Neuronal stem cell (in vitro differentiated cells): ENCODE data around the gene OR2T33. TPM values are rescaled to one million over a fixed set of nuclear protein-coding genes. Genes with fewer than 3 reads are reported as not detected.
"Not testable (repeated sequence)": the region's sequence is repeated elsewhere in the genome, so short reads cannot be mapped to it uniquely, and the experiment has no call there.

Source experiments
- DNase-seq: peaks from one replicate; pipeline ENCODE4 v3.0.0-alpha.2; 2013; ENCODE audit warnings: low spot score
- H2AFZ ChIP-seq: one replicate; pipeline ENCODE4 v1.6.1; 2013; ENCODE audit warnings: mild to moderate bottlenecking, low read length, inconsistent platforms
- H2AK5ac ChIP-seq: 2 replicates; pipeline ENCODE4 v1.6.1; 2013; ENCODE audit warnings: low read depth, mild to moderate bottlenecking, inconsistent platforms, low read length, moderate library complexity, mixed read lengths
- H2BK120ac ChIP-seq: 2 replicates; pipeline ENCODE4 v1.6.1; 2013; ENCODE audit warnings: low read depth, mild to moderate bottlenecking, inconsistent platforms, low read length, moderate library complexity, mixed read lengths
- H2BK12ac ChIP-seq: one replicate; pipeline ENCODE4 v1.6.1; 2013; ENCODE audit warnings: low read length, inconsistent platforms
- H2BK15ac ChIP-seq: 2 replicates; pipeline ENCODE4 v1.6.1; 2013; ENCODE audit warnings: mild to moderate bottlenecking, low read length, inconsistent platforms, mixed read lengths
- H2BK5ac ChIP-seq: one replicate; pipeline ENCODE4 v1.6.1; 2013; ENCODE audit warnings: inconsistent platforms, mild to moderate bottlenecking, low read length, moderate library complexity
- H3K14ac ChIP-seq: one replicate; pipeline ENCODE4 v1.6.1; 2013; ENCODE audit warnings: low read length, inconsistent platforms
- H3K18ac ChIP-seq: 2 replicates; pipeline ENCODE4 v1.6.1; 2013; ENCODE audit warnings: low read length, inconsistent platforms
- H3K23ac ChIP-seq: 2 replicates; pipeline ENCODE4 v1.6.1; 2013; ENCODE audit warnings: low read depth, mild to moderate bottlenecking, mixed read lengths, low read length, inconsistent platforms; ENCODE audit not compliant: poor library complexity
- H3K27ac ChIP-seq: replicated peaks from 3 replicates; pipeline ENCODE4 v1.5.1; 2013; ENCODE audit warnings: low read length, inconsistent platforms
- H3K27me3 ChIP-seq, 3 experiments: 2 replicates each; pipeline ENCODE4 v1.6.1; 2013; ENCODE audit warnings: low read length in 3 of 3, mild to moderate bottlenecking in 2 of 3, inconsistent platforms in 1 of 3, low read depth in 1 of 3, mixed read lengths in 1 of 3, moderate library complexity in 1 of 3; ENCODE audit not compliant: control insufficient read depth in 3 of 3, insufficient read depth in 3 of 3
- H3K36me3 ChIP-seq, 2 donors: replicated peaks in 1 of 2; 2 replicates each; pipeline ENCODE4 v1.6.1; 2013; ENCODE audit warnings: low read length in 2 of 2; ENCODE audit not compliant: control insufficient read depth in 2 of 2, insufficient read depth in 2 of 2
- H3K4ac ChIP-seq: 2 replicates; pipeline ENCODE4 v1.6.1; 2013; ENCODE audit warnings: inconsistent platforms, mild to moderate bottlenecking, low read length, moderate library complexity
- H3K4me1 ChIP-seq, 2 donors: 1 replicate in 1 of 2; 2 replicates in 1 of 2; pipeline ENCODE4 v1.6.1; 2013; ENCODE audit warnings: low read length in 2 of 2, low read depth in 1 of 2; ENCODE audit not compliant: control insufficient read depth in 2 of 2, insufficient read depth in 1 of 2
- H3K4me2 ChIP-seq: one replicate; pipeline ENCODE4 v1.6.1; 2013; ENCODE audit warnings: mild to moderate bottlenecking, low read length, inconsistent platforms; ENCODE audit not compliant: insufficient read depth, poor library complexity, severe bottlenecking
- H3K4me3 ChIP-seq, 2 donors: 2 replicates each; pipeline ENCODE4 v1.5.1; 2013; ENCODE audit warnings: low read length in 2 of 2, mild to moderate bottlenecking in 2 of 2, inconsistent platforms in 1 of 2, moderate library complexity in 1 of 2
- H3K79me1 ChIP-seq: one replicate; pipeline ENCODE4 v1.6.1; 2013; ENCODE audit warnings: low read depth, mild to moderate bottlenecking, inconsistent platforms, low read length, moderate library complexity
- H3K9ac ChIP-seq: one replicate; pipeline ENCODE4 v1.6.1; 2013; ENCODE audit warnings: mild to moderate bottlenecking, low read depth, low read length, inconsistent platforms; ENCODE audit not compliant: poor library complexity
- H3K9me3 ChIP-seq, 2 donors: replicated peaks in 1 of 2; 2 replicates each; pipeline versions ENCODE3 to v1.6.1; 2013; ENCODE audit warnings: low read length in 2 of 2, mild to moderate bottlenecking in 2 of 2, inconsistent platforms in 1 of 2, low read depth in 1 of 2, mixed read lengths in 1 of 2, moderate library complexity in 1 of 2; ENCODE audit not compliant: control insufficient read depth in 2 of 2, insufficient read depth in 1 of 2
- H4K8ac ChIP-seq: one replicate; pipeline ENCODE4 v1.6.1; 2013; ENCODE audit warnings: low read depth, mild to moderate bottlenecking, inconsistent platforms, low read length, moderate library complexity
- H4K91ac ChIP-seq: one replicate; pipeline ENCODE4 v1.6.1; 2013; ENCODE audit warnings: low read length, low read depth, mild to moderate bottlenecking, inconsistent platforms; ENCODE audit not compliant: poor library complexity
- WGBS, 2 donors: extraction: QIAGEN DNeasy Blood & Tissue Kit; methylation state at CpG; one replicate each; pipeline ENCODE4 v1.1.7; 2013; ENCODE audit warnings: missing lambda C conversion rate in 2 of 2, mixed read lengths in 1 of 2; ENCODE audit not compliant: insufficient read length in 2 of 2, insufficient replicate concordance in 1 of 2; ENCODE audit errors: extremely low coverage in 2 of 2; 5-methylcytosine and 5-hydroxymethylcytosine counted together
- polyA plus RNA-seq, 2 experiments: library from polyadenylated mRNA; stranded (reverse); fragments of 200-250 nt; gene quantifications; one replicate each; pipeline ENCODE4 v1.2.3, GENCODE V29; 2013

Gene OR2T33, protein sequence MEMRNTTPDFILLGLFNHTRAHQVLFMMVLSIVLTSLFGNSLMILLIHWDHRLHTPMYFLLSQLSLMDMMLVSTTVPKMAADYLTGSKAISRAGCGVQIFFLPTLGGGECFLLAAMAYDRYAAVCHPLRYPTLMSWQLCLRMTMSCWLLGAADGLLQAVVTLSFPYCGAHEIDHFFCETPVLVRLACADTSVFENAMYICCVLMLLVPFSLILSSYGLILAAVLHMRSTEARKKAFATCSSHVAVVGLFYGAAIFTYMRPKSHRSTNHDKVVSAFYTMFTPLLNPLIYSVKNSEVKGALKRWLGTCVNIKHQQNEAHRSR
- not detected for polyA plus RNA-seq (2013, experiment 1 of 2)
- polyA plus RNA-seq (2013, experiment 2 of 2) = not detected

DNA sequence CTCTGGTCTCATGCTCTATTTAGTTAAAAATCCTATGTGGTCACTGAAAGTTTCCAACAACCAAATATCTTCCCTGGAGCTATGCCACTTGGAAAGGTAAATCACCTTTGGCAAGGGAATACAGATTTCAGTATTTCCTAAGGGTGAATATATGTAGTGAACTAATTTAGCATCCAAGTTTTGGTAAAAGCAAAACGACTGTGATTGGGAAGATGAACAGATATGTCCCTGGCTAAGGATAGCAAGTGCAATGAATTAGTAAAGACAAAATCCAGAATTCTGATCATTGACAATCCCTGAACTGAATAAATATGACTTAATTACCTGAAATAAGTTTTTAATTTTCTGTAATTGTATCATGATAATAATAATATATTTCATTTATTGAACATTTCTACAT lies at the start of gene OR2T33:
OR2T33 (minus strand) TSS at position 101 of the 400 bp plus-strand sequence. CDS start 4,162 bp downstream, outside the sequence.
- Histone ChIP-seq H3K79me1 (no peaks in the 10 kb centered on the region), H2BK12ac (no peak within 1 kb of the TSS), H3K4ac (no peak within 1 kb of the TSS), H2BK5ac (no peak within 1 kb of the TSS), H3K27me3 (no peaks in the 10 kb centered on the region), H3K9me3 (peaks cover 0 to 6% of the 10 kb centered on the region in 2 donors), H3K36me3 (no peaks in the 10 kb centered on the region), H3K4me2 (no peak within 1 kb of the TSS), H2AFZ (no peak within 1 kb of the TSS), H3K4me3 (no peak within 1 kb of the TSS), H2BK120ac (no peak within 1 kb of the TSS), H3K18ac (no peak within 1 kb of the TSS), H2BK15ac (no peak within 1 kb of the TSS), H2AK5ac (no peak within 1 kb of the TSS), H3K9ac (no peak within 1 kb of the TSS), H3K4me1 (no peaks in the 10 kb centered on the region), H3K14ac (no peak within 1 kb of the TSS), H3K23ac (no peak within 1 kb of the TSS), H4K8ac (no peak within 1 kb of the TSS), H3K27ac (no peak within 1 kb of the TSS), H4K91ac (no peak within 1 kb of the TSS)
- no peak for DNase-seq
- no CpG with 5 or more reads among the region's 1 CpG for WGBS, 2 donors

DNA sequence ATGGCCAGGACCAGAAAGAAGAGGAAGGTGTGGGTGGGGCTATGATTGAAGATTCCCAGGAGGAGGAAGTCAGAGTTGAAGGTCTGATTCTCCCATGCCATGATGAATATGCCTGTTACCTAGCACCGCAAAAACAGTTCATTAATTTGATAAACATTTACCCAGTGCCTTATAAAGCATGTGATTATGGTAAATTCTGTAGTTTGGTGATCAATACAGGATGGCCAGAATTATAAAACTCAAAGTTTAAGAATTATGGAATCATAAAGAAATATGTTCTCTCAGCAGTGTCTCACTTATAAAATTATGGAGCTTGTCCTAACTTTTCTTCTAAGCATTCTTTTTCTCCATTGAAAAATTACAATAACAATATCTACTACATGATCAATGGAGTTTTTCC lies 46.7 kb upstream of the OR2T33 start, which contains the start of gene OR2M7:
OR2M7 (minus strand) TSS at position 101 of the 400 bp plus-strand sequence; CDS start at position 101, 0 bp downstream.
- Histone ChIP-seq H2BK15ac (no peak within 1 kb of the TSS), H2BK12ac (no peak within 1 kb of the TSS), H3K36me3 (no peaks in the 10 kb centered on the region), H3K18ac (no peak within 1 kb of the TSS), H3K23ac (no peak within 1 kb of the TSS), H3K14ac (no peak within 1 kb of the TSS), H3K9ac (no peak within 1 kb of the TSS), H3K4ac (no peak within 1 kb of the TSS), H3K27me3 (no peaks in the 10 kb centered on the region), H2AK5ac (no peak within 1 kb of the TSS), H2BK120ac (no peak within 1 kb of the TSS), H3K79me1 (no peaks in the 10 kb centered on the region), H4K91ac (no peak within 1 kb of the TSS), H3K9me3 (peaks cover 0 to 4% of the 10 kb centered on the region in 2 donors), H3K4me2 (no peak within 1 kb of the TSS), H3K27ac (no peak within 1 kb of the TSS), H3K4me3 (no peak within 1 kb of the TSS), H2AFZ (no peak within 1 kb of the TSS), H4K8ac (no peak within 1 kb of the TSS), H2BK5ac (no peak within 1 kb of the TSS), H3K4me1 (no peaks in the 10 kb centered on the region)
- WGBS, 2 donors = no CpG with 5 or more reads among the region's 1 CpG
- no peak for DNase-seq

DNA sequence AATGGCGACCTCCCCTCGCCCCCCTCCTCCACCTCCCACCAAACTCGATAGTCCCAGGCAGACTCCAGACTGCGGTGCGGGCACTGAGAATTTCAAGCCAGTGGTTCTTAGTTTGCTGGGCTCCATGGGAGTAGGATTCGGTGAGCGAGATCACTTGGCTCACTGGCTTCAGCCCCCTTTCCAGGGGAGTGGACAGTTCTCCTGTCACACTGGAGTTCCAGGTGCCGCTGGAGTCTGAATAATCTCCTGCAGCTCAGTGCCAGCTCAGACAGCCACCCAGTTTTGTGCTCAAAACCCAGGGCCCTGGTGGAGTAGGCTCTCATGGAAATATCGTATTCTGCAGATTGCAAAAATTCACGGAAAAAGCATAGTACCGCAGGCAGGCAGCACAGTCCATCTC lies 39.0 kb upstream of the OR2T33 start:
- Histone ChIP-seq H3K9me3 (peaks cover 0 to 18% of the 10 kb centered on the region in 2 donors), H3K9ac (no peak overlapping the region), H2AK5ac (no peak overlapping the region), H3K79me1 (no peaks in the 10 kb centered on the region), H3K18ac (no peak overlapping the region), H4K8ac (no peak overlapping the region), H3K36me3 (no peaks in the 10 kb centered on the region), H3K14ac (no peak overlapping the region), H2BK15ac (no peak overlapping the region), H4K91ac (no peak overlapping the region), H2AFZ (no peak overlapping the region), H3K4ac (no peak overlapping the region), H3K4me3 (no peak overlapping the region), H3K4me2 (no peak overlapping the region), H3K27me3 (no peaks in the 10 kb centered on the region), H3K4me1 (no peaks in the 10 kb centered on the region), H3K23ac (no peak overlapping the region), H2BK5ac (no peak overlapping the region), H2BK120ac (no peak overlapping the region), H2BK12ac (no peak overlapping the region), H3K27ac (no peak overlapping the region)
- no CpG with 5 or more reads among the region's 11 CpGs for WGBS, 2 donors
- DNase-seq = no peak

DNA sequence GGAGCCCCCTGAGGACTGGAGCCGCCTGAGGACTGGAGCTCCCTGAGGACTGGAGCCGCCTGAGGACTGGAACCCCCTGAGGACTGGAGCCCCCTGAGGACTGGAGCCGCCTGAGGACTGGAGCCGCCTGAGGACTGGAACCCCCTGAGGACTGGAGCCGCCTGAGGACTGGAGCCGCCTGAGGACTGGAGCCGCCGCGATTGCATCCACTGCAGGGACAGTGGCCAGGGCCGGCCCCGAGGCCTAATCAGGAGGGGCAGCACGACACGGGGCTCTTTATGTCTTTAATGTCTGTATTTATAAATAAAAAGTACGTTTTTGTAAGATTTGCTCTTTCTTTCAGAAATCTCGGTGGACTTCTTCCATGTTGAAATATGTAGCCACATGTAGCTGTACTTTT lies 29.0 kb upstream of the OR2T33 start:
- not testable (repeated sequence) for H2BK120ac ChIP-seq, H4K91ac ChIP-seq, H3K4me3 ChIP-seq, H2BK15ac ChIP-seq, H3K4me1 ChIP-seq, H3K79me1 ChIP-seq, H3K9me3 ChIP-seq, H3K27ac ChIP-seq, H3K9ac ChIP-seq, DNase-seq, H3K4me2 ChIP-seq, H4K8ac ChIP-seq, H2AK5ac ChIP-seq, H3K36me3 ChIP-seq, H2AFZ ChIP-seq, H3K18ac ChIP-seq, H3K23ac ChIP-seq, H2BK5ac ChIP-seq, H3K4ac ChIP-seq, H2BK12ac ChIP-seq, H3K14ac ChIP-seq, H3K27me3 ChIP-seq
- no CpG with 5 or more reads among the region's 15 CpGs for WGBS, 2 donors
